SK-N-SH (cell line): ENCODE data around the gene SSTR5. TPM values are rescaled to one million over a fixed set of nuclear protein-coding genes. Genes with fewer than 3 reads are reported as not detected.

Experiments
- CTCF ChIA-PET: fragments of 300-600, 350-600 bp; formaldehyde crosslinking; extraction: SDS; loops from one replicate; lab custom pipeline; 2021; lab: Yijun Ruan, JAX
- POLR2A ChIA-PET: fragments of 350-600 bp; sonication (Branson Sonifier 250); formaldehyde crosslinking; extraction: SDS; loops from one replicate; lab custom pipeline; 2020; ENCODE audit warnings: antibody characterized with exemption, inconsistent platforms; lab: Yijun Ruan, JAX
- DNase-seq: peaks from one replicate; pipeline ENCODE4 v3.0.0; 2012
- H2AFZ ChIP-seq: fragments of 200-600 bp; sonication (generic); 2 replicates; pipeline ENCODE4 v1.8.1; 2016; ENCODE audit warnings: antibody characterized with exemption, mild to moderate bottlenecking, low read depth
- H3F3A ChIP-seq: fragments of 200-600 bp; sonication (generic); replicated peaks from 2 replicates; pipeline ENCODE3; 2016; ENCODE audit warnings: antibody characterized with exemption, mild to moderate bottlenecking; ENCODE audit not compliant: insufficient read depth
- H3K27ac ChIP-seq, 2 experiments: fragments of 200-500 bp in 1 of 2; fragments of 200-600 bp in 1 of 2; sonication (Bioruptor generic) in 1 of 2; sonication (generic), shearing (Covaris generic) in 1 of 2; 2 replicates each; pipeline versions ENCODE4 v1.5.1 to v1.6.1; 2014 to 2016; ENCODE audit warnings: low read depth in 2 of 2, inconsistent platforms in 1 of 2, low read length in 1 of 2, mild to moderate bottlenecking in 1 of 2, mixed read lengths in 1 of 2
- H3K27me3 ChIP-seq: fragments of 200-600 bp; sonication (generic), shearing (Covaris generic); 2 replicates; pipeline ENCODE4 v1.6.1; 2016; ENCODE audit warnings: mixed run types; ENCODE audit not compliant: insufficient read depth
- H3K36me3 ChIP-seq, 2 experiments: fragments of 200-500 bp in 1 of 2; fragments of 200-600 bp in 1 of 2; sonication (Bioruptor generic) in 1 of 2; sonication (generic) in 1 of 2; replicated peaks in 1 of 2; 2 replicates each; pipeline versions ENCODE3 to v1.5.1; 2014 to 2016; ENCODE audit warnings: low read length in 1 of 2, mild to moderate bottlenecking in 1 of 2; ENCODE audit not compliant: insufficient read depth in 2 of 2, control insufficient read depth in 1 of 2
- H3K4me1 ChIP-seq, 2 experiments: fragments of 200-500 bp in 1 of 2; fragments of 200-600 bp in 1 of 2; sonication (Bioruptor generic) in 1 of 2; sonication (generic), shearing (Covaris generic) in 1 of 2; 2 replicates each; pipeline versions ENCODE4 v1.5.1 to v1.6.1; 2014 to 2016; ENCODE audit warnings: low read depth in 1 of 2, low read length in 1 of 2, mixed run types in 1 of 2; ENCODE audit not compliant: insufficient read depth in 2 of 2, control insufficient read depth in 1 of 2
- H3K4me2 ChIP-seq: fragments of 200-600 bp; sonication (generic), shearing (Covaris generic); 2 replicates; pipeline ENCODE4 v1.6.1; 2017; ENCODE audit warnings: mixed run types
- H3K4me3 ChIP-seq, 2 experiments: fragments of 200-500 bp in 1 of 2; fragments of 200-600 bp in 1 of 2; sonication (Bioruptor generic) in 1 of 2; sonication (generic), shearing (Covaris generic) in 1 of 2; 2 replicates each; pipeline versions ENCODE4 v1.5.1 to v1.8.1; 2014 to 2016; ENCODE audit warnings: low read depth in 2 of 2, inconsistent platforms in 1 of 2, low read length in 1 of 2, mild to moderate bottlenecking in 1 of 2, mixed read lengths in 1 of 2, moderate library complexity in 1 of 2
- H3K79me2 ChIP-seq: fragments of 200-600 bp; sonication (generic); 2 replicates; pipeline ENCODE4 v1.8.1; 2017; ENCODE audit warnings: mild to moderate bottlenecking; ENCODE audit not compliant: insufficient read depth
- H3K9ac ChIP-seq: fragments of 200-600 bp; sonication (generic); 2 replicates; pipeline ENCODE4 v1.6.1; 2017; ENCODE audit warnings: mixed run types
- H3K9me2 ChIP-seq: fragments of 200-600 bp; sonication (generic); 2 replicates; pipeline ENCODE4 v1.6.1; 2017; ENCODE audit warnings: mixed run types
- H3K9me3 ChIP-seq: fragments of 200-600 bp; sonication (generic); 2 replicates; pipeline ENCODE4 v1.6.1; 2017; ENCODE audit warnings: mixed run types, mild to moderate bottlenecking, moderate library complexity
- H4K20me1 ChIP-seq: fragments of 200-600 bp; sonication (generic); 2 replicates; pipeline ENCODE4 v1.6.1; 2017; ENCODE audit warnings: mild to moderate bottlenecking, mixed run types; ENCODE audit not compliant: insufficient read depth
- CHD2 ChIP-seq: fragments of 150-350 bp; IDR thresholded peaks from 2 replicates; pipeline ENCODE4 v1.6.1; 2018; ENCODE audit warnings: low read length; ENCODE audit not compliant: partially characterized antibody
- EP300 ChIP-seq, 2 experiments: IDR thresholded peaks; 2 replicates each; pipeline versions ENCODE4 v1.4.0 to v1.6.1; 2012; ENCODE audit warnings: borderline replicate concordance in 1 of 2, low read depth in 1 of 2, low read length in 1 of 2
- EZH2phosphoT487 ChIP-seq: fragments of 200-600 bp; sonication (generic); IDR thresholded peaks from 2 replicates; pipeline ENCODE4 v1.6.1; 2017; ENCODE audit warnings: low read depth, mixed run types, mild to moderate bottlenecking, antibody characterized with exemption, moderate library complexity, borderline replicate concordance
- FOXJ3 ChIP-seq: sonication (generic); formaldehyde crosslinking; IDR thresholded peaks from 2 replicates; pipeline ENCODE4 v1.5.1; 2020; ENCODE audit warnings: mild to moderate bottlenecking, missing genetic modification reagents
- FOXM1 ChIP-seq: IDR thresholded peaks from 2 replicates; pipeline ENCODE4 v1.4.0; 2012; ENCODE audit warnings: low read depth, mild to moderate bottlenecking
- GABPA ChIP-seq: IDR thresholded peaks from 2 replicates; pipeline ENCODE4 v1.4.0; 2012; ENCODE audit warnings: low read depth, mild to moderate bottlenecking
- GATA2 ChIP-seq: sonication (generic); formaldehyde crosslinking; IDR thresholded peaks from 2 replicates; pipeline ENCODE4 v1.5.0; 2020; ENCODE audit warnings: mild to moderate bottlenecking, missing genetic modification reagents
- JUND ChIP-seq: IDR thresholded peaks from 2 replicates; pipeline ENCODE4 v1.4.0; 2012
- MEF2A ChIP-seq: IDR thresholded peaks from 2 replicates; pipeline ENCODE4 v1.4.0; 2012; ENCODE audit warnings: low read depth, borderline replicate concordance
- NFIC ChIP-seq: IDR thresholded peaks from 2 replicates; pipeline ENCODE4 v1.4.0; 2012; ENCODE audit warnings: borderline replicate concordance
- RCOR1 ChIP-seq: fragments of 150-350 bp; IDR thresholded peaks from 2 replicates; pipeline ENCODE4 v1.6.1; 2017; ENCODE audit warnings: antibody characterized with exemption, low read length
- RFX5 ChIP-seq: IDR thresholded peaks from 2 replicates; pipeline ENCODE4 v1.6.1; 2012; ENCODE audit warnings: mild to moderate bottlenecking, improper control_type of control experiment, low read length
- RXRA ChIP-seq: IDR thresholded peaks from 2 replicates; pipeline ENCODE4 v1.4.0; 2012; ENCODE audit warnings: low read depth, mild to moderate bottlenecking, borderline replicate concordance
- TEAD4 ChIP-seq: IDR thresholded peaks from 2 replicates; pipeline ENCODE4 v1.4.0; 2012; ENCODE audit warnings: mild to moderate bottlenecking, borderline replicate concordance; ENCODE audit not compliant: insufficient read depth
- whole genome bisulfite sequencing: methylation state at CpG from one replicate; pipeline ENCODE4 v1.1.6; 2017; ENCODE audit warnings: low lambda C conversion rate; 5-methylcytosine and 5-hydroxymethylcytosine counted together
- polyA plus RNA-seq, 3 experiments: library from polyadenylated mRNA; depleted of rRNA; stranded (reverse); fragments of >200 nt; gene quantifications; 2 replicates each; pipeline ENCODE4 v1.2.3, GENCODE V29; 2012
- TF ChIP-seq, protein P1 (sequence below): IDR thresholded peaks from 2 replicates; pipeline ENCODE4 v1.4.0; 2012; ENCODE audit warnings: low read depth, borderline replicate concordance
- TF ChIP-seq, protein P2 (sequence below): fragments of 200-600 bp; sonication (generic); IDR thresholded peaks from 2 replicates; pipeline ENCODE4 v1.6.1; 2017; ENCODE audit warnings: antibody characterized with exemption, mild to moderate bottlenecking, moderate library complexity
- TF ChIP-seq, protein P3 (sequence below): fragments of 150-350 bp; IDR thresholded peaks from 2 replicates; pipeline ENCODE4 v1.6.1; 2016; ENCODE audit warnings: mild to moderate bottlenecking, low read depth, low read length
- TF ChIP-seq, protein P4 (sequence below): IDR thresholded peaks from 2 replicates; pipeline ENCODE4 v1.4.0; 2012; ENCODE audit warnings: low read depth, borderline replicate concordance
- TF ChIP-seq, protein P5 (sequence below): IDR thresholded peaks from 2 replicates; pipeline ENCODE4 v1.6.1; 2012; ENCODE audit warnings: mild to moderate bottlenecking, low read depth, low read length, moderate library complexity
- TF ChIP-seq, protein P6 (sequence below): IDR thresholded peaks from 2 replicates; pipeline ENCODE4 v1.4.0; 2012; ENCODE audit warnings: low read depth

SSTR5 gene
- polyA plus RNA-seq, 1 of the 3 experiments (the other 2 are of a cell fraction): not detected

DNA sequence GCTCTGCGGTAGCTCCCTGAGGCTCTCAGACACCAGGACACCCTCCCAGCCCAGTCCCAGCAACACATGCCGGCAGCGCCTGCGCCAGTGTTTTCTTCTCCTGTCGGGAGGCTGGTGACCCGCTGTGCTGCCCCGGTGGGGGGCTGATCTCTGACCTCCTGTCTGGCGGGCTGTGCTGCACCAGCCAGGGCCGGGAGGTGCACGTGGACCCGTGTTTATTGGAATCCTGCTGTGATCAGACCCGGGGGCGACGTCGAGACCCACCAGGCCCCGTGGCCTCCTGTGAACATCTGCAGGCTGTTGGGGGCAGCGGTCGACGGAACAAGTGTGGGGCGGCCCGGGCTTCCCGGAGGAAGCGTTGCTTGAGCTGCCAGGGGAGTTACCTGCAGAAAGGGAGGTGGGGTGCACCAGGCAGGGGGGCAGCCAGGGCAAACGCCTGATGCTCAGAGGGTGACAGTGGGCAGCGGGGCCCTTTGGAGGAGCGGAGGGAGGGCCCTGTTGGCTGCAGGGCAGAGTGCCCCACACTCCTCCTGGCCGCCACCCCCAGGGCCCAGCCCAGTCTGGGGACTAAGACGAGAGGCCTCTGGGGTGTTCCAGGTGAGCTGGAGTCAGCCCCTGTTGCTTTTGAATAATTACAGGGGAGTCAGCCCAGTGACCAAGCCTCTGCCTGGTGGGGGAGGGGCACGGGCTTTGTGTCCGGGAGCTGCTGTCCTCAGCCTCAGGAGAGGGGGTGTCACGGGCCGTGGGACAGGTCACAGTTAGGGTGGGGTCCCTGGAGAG, 2.3 kb upstream of the SSTR5 start:
- DNase-seq: no peak
- TF ChIP-seq FOXM1 (no peak), CHD2 (no peak), MEF2A (no peak), TEAD4 (no peak), GATA2 (CRISPR knock-in tag) (no peak), RXRA (no peak), EP300 (IDR thresholded peaks at IDR 0.05; ENCODE audit: borderline replicate concordance in 1 of 2, low read depth in 1 of 2, low read length in 1 of 2) (no peak), JUND (no peak), NFIC (no peak), RCOR1 (no peak), RFX5 (no peak), EZH2phosphoT487 (no peak), GABPA (no peak), FOXJ3 (CRISPR knock-in tag) (no peak)
- TF ChIP-seq, protein P1, sequence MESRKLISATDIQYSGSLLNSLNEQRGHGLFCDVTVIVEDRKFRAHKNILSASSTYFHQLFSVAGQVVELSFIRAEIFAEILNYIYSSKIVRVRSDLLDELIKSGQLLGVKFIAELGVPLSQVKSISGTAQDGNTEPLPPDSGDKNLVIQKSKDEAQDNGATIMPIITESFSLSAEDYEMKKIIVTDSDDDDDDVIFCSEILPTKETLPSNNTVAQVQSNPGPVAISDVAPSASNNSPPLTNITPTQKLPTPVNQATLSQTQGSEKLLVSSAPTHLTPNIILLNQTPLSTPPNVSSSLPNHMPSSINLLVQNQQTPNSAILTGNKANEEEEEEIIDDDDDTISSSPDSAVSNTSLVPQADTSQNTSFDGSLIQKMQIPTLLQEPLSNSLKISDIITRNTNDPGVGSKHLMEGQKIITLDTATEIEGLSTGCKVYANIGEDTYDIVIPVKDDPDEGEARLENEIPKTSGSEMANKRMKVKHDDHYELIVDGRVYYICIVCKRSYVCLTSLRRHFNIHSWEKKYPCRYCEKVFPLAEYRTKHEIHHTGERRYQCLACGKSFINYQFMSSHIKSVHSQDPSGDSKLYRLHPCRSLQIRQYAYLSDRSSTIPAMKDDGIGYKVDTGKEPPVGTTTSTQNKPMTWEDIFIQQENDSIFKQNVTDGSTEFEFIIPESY: no peak
- TF ChIP-seq, protein P2, sequence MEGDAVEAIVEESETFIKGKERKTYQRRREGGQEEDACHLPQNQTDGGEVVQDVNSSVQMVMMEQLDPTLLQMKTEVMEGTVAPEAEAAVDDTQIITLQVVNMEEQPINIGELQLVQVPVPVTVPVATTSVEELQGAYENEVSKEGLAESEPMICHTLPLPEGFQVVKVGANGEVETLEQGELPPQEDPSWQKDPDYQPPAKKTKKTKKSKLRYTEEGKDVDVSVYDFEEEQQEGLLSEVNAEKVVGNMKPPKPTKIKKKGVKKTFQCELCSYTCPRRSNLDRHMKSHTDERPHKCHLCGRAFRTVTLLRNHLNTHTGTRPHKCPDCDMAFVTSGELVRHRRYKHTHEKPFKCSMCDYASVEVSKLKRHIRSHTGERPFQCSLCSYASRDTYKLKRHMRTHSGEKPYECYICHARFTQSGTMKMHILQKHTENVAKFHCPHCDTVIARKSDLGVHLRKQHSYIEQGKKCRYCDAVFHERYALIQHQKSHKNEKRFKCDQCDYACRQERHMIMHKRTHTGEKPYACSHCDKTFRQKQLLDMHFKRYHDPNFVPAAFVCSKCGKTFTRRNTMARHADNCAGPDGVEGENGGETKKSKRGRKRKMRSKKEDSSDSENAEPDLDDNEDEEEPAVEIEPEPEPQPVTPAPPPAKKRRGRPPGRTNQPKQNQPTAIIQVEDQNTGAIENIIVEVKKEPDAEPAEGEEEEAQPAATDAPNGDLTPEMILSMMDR: no peak
- TF ChIP-seq, protein P3, sequence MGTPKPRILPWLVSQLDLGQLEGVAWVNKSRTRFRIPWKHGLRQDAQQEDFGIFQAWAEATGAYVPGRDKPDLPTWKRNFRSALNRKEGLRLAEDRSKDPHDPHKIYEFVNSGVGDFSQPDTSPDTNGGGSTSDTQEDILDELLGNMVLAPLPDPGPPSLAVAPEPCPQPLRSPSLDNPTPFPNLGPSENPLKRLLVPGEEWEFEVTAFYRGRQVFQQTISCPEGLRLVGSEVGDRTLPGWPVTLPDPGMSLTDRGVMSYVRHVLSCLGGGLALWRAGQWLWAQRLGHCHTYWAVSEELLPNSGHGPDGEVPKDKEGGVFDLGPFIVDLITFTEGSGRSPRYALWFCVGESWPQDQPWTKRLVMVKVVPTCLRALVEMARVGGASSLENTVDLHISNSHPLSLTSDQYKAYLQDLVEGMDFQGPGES: no peak
- TF ChIP-seq, protein P4, sequence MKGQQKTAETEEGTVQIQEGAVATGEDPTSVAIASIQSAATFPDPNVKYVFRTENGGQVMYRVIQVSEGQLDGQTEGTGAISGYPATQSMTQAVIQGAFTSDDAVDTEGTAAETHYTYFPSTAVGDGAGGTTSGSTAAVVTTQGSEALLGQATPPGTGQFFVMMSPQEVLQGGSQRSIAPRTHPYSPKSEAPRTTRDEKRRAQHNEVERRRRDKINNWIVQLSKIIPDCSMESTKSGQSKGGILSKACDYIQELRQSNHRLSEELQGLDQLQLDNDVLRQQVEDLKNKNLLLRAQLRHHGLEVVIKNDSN: no peak
- TF ChIP-seq, protein P5, sequence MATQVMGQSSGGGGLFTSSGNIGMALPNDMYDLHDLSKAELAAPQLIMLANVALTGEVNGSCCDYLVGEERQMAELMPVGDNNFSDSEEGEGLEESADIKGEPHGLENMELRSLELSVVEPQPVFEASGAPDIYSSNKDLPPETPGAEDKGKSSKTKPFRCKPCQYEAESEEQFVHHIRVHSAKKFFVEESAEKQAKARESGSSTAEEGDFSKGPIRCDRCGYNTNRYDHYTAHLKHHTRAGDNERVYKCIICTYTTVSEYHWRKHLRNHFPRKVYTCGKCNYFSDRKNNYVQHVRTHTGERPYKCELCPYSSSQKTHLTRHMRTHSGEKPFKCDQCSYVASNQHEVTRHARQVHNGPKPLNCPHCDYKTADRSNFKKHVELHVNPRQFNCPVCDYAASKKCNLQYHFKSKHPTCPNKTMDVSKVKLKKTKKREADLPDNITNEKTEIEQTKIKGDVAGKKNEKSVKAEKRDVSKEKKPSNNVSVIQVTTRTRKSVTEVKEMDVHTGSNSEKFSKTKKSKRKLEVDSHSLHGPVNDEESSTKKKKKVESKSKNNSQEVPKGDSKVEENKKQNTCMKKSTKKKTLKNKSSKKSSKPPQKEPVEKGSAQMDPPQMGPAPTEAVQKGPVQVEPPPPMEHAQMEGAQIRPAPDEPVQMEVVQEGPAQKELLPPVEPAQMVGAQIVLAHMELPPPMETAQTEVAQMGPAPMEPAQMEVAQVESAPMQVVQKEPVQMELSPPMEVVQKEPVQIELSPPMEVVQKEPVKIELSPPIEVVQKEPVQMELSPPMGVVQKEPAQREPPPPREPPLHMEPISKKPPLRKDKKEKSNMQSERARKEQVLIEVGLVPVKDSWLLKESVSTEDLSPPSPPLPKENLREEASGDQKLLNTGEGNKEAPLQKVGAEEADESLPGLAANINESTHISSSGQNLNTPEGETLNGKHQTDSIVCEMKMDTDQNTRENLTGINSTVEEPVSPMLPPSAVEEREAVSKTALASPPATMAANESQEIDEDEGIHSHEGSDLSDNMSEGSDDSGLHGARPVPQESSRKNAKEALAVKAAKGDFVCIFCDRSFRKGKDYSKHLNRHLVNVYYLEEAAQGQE: no peak
- TF ChIP-seq, protein P6, sequence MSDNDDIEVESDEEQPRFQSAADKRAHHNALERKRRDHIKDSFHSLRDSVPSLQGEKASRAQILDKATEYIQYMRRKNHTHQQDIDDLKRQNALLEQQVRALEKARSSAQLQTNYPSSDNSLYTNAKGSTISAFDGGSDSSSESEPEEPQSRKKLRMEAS: no peak
- TF ChIP-seq, all 33 proteins: peak for 0
- 10% methylated on average over 19 of the region's 32 CpGs for WGBS
- H3K27me3 ChIP-seq: peaks cover 94% of the 10 kb centered on the region
- H3K4me3 ChIP-seq: no peak overlapping the region
- no peaks in the 10 kb centered on the region for H3K9me2 ChIP-seq
- H3K79me2 ChIP-seq: no peaks in the 10 kb centered on the region
- H4K20me1 ChIP-seq: no peaks in the 10 kb centered on the region
- no peak overlapping the region for H3K27ac ChIP-seq
- no peaks in the 10 kb centered on the region for H3K4me1 ChIP-seq
- H3K4me2 ChIP-seq: no peak overlapping the region
- no peak overlapping the region for H2AFZ ChIP-seq
- H3K9ac ChIP-seq: no peak overlapping the region
- CTCF ChIA-PET: interaction anchor here (1.1 to 4.4 kb wide), 3 partner anchors 13 to 286 kb away, joined by 4 to 38 read pairs (median 4); no protein-coding TSS in a partner anchor
- H3K36me3 ChIP-seq: no peaks in the 10 kb centered on the region
- no peaks in the 10 kb centered on the region for H3F3A ChIP-seq
- POLR2A ChIA-PET: no interaction called here
- no peaks in the 10 kb centered on the region for H3K9me3 ChIP-seq
